NCI-H1092 (cell line): Measurements from ENCODE around the gene CNTLN.
"Not testable (repeated sequence)": the region's sequence is repeated elsewhere in the genome, so short reads cannot be mapped to it uniquely, and the experiment has no call there.

Experiments used
- DNase-seq: peaks from one replicate; lab custom pipeline; 2025; lab: John Stamatoyannopoulos, UW

The CNTLN gene

DNA sequence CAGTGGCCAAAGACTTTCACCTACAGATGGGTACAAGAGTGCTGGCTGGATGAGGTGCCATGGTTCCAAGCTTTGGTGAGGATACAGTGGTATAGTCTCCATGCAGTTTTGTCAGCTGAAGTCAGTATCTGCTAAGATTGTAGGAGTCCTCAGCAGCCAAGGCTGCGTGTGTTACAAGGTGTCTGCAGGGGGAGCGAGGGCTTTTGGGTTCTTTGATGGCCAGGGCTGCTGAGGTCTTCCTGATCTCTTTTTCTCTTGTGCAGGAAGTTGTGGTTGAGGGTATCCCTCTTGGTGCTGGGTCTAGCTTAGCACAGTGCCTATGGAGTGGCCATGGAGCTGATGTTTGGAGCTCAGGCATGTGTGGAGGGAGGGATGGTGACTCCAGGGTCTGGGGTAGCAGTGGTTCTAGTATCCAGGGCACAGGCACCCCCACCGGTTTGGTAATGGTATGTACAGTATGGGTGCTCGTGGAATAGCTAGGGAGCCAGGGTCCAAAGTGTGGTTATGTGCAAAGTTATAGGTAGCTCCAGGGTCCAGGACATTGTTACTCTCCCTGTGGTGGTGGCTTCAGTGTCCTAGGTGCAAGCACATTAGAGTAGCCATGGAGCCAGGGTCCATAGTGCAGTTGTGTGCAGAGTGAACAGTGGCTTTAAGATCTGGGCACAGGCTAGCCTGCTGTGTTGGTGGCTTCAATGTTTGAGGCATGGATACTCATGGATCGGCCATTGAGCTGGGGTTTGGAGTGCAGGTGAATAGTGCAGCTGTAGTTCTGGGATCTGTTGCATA lies 36.7 kb downstream of the CNTLN start:
- DNase-seq = no peak

DNA sequence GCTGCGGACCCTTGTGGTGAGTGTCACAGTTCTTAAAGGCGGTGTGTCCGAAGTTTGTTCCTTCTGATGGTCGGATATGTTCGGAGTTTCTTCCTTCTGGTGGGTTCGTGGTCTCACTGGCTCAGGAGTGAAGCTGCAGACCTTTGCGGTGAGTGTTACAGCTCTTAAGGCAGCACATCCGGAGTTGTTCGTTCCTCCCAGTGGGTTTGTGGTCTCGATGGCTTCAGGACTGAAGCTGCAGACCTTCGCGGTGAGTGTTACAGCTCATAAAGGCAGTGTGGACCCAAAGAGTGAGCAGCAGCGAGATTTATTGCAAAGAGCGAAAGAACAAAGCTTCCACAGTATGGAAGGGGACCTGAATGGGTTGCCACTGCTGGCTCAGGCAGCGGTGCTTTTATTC lies 42.7 kb downstream of the CNTLN start:
- not testable (repeated sequence) for DNase-seq

DNA sequence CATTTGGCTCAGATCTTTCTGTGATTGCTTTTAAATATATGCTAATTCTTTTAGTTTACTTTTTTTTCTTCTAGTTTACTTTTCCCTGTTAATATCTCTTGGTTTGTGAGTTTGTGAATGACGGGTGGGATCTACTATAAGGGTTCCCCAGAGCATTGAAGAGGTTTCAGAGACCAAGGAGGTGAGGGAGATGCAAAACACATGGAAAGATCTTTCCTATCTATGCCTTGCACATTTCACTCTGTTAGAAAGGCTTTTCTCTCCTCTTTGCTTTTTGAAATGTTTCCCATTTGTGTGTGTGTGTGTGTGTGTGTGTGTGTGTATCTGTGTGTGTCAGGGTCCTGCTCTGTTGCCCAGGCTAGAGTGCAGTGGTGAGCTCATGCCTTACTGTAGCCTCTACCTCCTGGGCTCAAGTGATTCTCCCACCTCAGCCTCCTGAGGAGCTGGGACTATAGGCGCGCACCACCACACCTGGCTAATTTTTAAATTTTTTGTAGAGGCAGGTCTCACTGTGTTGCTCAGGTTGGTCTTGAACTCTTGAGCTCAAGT lies 50.7 kb downstream of the CNTLN start:
- DNase-seq = no peak

DNA sequence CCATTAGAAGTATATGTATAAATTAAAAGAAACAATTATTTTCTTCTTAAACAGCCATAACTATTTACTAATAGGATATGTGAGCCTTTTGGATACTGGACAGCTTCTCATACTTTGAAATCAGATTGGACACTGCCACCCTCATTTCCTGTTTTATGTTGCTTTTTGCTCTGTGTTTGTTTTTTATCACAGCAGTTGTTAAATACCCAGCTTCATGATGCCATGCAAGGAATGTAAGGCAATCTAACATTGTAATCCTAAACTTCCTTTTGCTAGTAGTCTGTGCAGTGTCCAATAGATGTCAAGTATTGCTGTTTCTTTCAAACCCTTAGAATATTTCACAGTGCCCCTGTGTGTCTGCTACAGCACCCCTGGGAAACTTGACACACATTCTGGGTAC lies 56.2 kb downstream of the CNTLN start:
- no peak for DNase-seq

DNA sequence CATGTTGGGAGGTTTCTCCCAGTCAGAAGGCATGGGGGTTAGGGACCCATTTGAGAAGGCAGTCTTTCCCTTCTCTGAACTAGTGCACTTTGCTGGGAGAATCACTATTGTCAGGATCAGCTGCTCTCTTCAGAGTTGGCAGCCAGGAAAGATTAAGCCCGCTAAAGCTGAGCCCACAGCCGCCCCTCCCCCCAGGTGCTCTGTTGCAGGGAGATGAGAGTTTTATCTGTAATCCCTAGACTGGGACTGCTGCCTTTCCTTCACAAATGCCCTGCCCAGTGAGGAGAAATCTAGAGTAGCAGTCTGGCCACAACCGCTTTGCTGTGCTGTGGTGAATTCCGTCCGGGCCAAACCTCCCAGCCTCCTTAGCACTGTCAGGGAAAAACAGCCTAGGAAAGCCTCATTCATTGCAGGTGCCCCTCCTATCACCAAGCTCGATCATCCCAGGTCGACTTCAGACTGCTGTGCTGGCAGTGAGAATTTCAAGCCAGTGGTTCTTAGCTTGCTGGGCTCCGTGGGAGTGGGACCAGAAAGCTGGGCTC lies 69.8 kb downstream of the CNTLN start:
- DNase-seq = no peak

DNA sequence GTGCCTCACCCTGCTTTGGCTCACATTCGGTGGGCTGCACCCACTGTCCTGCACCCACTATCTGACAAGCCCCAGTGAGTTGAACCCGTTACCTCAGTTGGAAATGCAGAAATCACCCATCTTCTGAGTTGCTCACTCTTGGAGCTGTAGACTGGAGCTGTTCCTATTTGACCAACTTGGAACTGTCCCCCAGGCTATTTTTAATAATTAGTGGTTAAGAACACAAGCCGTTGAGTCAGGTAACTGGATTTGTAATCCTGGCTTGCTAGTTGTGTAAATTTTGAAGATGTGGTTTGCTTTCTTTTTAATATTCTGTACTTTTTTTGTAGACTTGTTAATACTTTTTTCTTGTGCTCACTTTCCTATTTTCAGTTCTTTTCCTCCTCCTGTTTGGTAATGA lies 81.2 kb downstream of the CNTLN start:
- DNase-seq = no peak

DNA sequence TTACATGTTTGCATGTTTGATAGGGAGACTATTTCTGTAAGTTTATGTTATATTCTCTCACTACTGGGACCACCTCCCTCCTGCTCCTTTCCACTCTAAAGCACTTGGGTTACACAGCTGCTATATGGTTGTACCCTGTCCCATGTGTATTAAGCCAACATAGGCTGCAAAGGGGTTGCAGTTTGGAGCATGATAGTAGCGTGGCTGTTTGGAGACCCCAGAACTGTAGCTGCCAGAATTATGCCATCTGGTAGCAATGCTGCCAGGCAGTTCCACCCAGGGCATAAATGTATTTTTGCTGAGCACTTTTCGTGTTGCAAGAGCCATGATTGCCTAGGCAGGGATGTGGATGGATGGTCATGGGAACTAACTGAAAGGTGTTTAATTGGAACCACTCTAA lies 81.8 kb downstream of the CNTLN start:
- no peak for DNase-seq

DNA sequence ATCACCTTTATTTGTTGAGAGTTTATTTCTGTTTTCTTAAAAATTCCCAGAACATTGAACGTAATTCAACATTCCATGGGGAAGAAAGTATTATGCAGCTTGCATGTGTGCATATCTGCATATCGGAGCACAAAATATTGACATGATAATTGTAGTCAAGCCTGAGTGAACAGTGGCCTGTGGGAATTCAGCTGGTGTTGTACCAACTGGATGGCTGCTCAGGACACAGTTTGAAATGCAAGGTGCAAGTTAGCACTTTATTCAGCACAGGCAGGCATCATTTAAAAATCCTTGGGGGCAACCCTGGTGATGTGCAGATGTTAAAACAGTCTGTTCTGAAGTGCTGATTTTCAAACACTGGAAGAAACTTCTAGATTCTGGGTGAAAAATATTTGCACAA lies 82.4 kb downstream of the CNTLN start:
- no peak for DNase-seq

DNA sequence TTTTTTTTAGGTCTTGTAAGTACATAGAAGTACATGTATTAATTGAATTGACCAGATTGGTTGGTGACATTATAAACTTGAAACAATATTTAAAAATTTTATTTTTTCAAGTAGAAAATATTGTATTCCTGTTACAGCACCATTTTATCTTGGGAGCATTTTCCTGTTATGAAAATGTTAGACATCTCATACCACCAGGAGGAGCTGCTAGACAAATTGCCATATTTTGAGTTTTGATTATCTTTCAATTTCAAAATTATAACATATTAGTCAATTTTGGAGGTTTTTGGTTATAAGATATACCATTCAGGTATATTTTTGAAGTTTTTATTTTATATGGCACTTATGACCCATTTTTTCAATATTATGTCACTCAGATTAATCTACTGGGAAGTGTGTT lies 84.4 kb downstream of the CNTLN start:
- no peak for DNase-seq

DNA sequence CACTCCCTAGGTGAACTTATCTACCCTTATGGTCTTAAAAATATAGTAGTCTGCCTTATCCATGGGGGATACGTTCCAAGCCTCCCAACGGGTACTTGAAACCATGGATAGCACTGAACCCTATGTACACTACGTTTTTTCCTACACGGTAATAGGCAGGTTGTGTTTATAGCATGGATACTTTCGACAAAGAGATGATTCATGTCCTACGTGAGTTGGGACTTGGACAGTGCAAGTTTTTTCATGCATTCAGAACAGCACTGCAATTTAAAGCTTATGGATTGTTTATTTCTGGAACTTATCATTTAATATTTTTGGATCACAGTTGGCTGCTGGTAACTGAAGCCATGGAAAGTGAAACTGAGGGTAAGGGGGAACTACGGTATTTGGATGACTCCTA lies 88.1 kb downstream of the CNTLN start:
- no peak for DNase-seq

DNA sequence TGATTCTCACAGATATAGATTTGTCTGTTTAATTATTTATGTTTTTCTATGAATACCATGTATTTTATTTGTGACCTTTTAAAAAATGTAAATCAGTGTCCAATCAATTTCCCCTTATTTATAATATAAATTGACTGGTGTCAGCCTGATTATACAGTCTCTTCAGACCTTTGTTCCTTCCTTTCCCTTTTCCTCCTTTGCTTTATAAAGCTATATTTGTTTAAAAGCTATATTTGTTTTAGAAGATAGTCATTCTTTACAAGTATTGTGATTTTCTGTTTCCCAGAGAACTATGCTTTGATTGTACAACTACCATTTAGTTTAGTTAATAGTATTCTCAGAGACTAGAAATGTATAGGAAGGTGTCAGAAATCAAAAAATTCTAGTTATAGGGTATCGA lies 90.6 kb downstream of the CNTLN start:
- no peak for DNase-seq

DNA sequence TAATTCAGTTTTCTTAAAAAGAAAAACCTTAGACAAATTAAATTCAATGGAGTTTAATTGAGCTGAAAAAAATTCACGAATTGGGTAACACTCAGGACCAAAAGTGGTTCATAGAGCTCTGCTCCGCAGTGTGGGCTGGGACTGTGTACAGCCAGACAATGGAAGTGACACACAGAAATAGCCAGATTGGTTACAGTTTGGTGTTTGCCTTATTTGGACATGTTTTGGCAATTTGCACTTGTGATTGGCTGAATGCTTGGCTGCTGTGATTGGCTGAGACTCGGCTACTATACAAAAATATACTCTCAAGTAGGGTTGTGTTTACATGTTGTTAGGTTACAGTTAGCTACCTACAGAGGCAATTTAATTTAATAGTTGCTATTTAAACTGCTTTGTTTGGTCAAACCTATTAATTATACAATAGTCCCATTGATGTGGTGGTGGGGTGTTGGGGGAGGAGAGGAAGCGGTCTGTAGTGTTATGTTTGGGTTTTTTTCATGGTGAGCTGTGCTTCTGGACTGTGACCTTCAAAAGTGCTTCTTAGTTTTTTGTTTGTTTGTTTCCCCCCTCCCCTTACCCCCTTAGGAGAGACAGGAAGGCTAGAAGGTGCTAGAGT lies 95.2 kb downstream of the CNTLN start:
- no peak for DNase-seq

DNA sequence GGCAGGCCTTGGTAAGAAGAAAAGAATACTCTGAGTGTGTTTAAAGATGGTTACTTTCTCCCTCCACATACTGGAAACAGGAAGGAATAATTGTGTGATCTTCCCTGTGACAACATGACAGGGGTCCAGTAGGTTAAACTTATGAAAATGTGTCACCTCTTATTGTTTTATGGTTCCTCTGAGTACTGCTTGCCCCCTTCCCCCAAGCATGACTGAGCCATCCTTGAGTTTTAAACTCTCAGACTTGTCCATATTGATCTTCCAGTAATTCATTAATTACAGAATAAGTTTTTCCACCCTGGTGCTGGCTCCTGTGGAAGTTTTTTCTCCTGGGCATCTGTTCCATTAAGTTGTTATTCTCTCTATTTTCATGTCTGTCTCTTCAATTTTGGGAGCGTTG lies 95.8 kb downstream of the CNTLN start:
- no peak for DNase-seq

DNA sequence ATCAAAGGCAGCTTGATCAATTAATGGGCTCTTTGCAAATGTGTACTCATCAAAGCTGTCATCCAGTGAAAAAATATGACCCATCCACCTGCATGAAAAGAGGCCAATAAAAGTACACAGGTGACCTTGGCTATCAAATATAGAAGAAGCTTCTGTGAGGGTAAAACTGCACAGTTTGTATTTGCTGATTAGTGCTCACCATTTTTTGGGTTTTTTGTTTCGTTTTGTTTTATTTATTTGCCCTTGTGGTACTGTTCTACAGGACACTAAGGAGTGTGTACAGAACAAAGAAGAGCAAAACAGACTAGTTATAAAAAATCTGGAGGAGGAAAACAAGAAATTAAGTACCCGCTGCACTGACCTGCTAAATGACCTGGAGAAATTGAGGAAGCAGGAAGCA lies 101.3 kb downstream of the CNTLN start:
- DNase-seq = no peak

DNA sequence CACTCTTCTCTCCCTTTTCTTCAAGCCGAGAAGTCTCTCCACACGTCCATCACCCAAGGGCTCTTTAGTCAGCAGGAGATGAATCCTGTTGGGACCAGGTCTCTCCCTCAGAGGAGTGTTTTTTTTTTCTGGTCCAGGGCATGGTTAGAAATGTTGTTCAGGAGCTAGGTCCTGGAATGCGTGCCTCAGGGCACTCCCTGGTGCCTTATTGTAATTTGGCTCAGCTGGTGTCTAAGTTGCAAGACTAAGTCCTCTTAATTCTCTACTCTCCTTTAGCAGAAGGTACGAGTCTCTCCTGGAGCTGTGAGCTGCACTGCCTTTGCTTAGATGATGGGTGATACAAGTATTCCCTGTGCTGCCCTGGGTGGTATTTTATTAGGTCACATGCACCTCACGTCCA lies 111.9 kb downstream of the CNTLN start:
- DNase-seq = no peak

DNA sequence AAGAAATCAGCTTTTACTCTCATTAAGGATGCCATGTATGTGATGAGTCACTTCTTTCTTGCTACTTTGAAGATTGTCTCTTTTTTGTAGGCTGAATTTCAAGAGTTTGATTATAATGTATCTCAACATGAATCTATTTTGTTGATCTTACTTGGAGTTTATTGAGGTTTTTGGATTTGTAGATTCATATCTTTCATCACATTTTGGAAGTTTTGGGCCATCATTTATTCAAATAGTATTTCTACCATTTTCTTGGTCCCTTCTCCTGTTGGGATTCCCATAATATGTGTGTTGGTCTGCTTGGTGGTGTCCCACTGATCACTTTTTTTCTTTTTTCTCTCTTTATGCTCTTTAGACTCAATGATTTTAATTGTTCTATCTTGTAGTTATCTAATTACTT lies 116.3 kb downstream of the CNTLN start:
- no peak for DNase-seq

DNA sequence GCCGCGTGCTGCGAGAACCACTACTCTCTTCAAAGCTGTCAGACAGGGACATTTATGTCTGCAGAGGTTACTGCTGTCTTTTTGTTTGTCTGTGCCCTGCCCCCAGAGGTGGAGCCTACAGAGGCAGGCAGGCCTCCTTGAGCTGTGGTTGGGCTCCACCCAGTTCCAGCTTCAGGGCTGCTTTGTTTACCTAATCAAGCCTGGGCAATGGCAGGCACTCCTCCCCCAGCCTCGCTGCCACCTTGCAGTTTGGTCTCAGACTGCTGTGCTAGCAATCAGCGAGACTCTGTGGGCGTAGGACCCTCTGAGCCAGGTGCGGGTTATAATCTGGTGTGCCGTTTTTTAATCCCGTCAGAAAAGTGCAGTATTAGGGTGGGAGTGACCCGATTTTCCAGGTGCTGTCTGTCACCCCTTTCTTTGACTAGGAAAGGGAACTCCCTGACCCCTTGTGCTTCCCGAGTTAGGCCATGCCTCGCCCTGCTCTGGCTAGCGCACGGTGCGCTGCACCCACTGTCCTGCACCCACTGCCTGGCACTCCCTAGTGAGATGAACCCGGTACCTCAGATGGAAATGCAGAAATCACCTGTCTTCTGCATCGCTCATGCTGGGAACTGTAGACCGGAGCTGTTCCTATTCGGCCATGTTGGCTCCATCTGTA lies 133.8 kb downstream of the CNTLN start:
- not testable (repeated sequence) for DNase-seq

DNA sequence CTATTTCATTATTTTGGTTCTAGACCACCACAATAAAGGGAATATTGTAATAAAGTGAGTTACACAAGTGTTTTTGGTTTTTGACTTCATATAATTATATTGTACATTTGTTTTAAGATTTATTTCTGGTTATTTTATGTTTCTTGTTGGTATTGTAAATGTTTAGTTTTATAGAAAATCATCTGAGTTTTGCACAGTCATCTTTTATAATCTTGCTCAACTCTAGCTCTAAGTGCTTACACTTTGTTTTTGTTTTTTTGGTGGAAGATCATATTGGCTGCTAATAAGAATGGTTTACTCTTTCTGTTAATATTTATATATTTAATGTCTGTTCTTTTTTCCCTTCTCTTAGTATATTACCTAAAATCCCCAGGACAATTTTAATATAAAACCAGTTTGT lies 135.0 kb downstream of the CNTLN start:
- DNase-seq = no peak

DNA sequence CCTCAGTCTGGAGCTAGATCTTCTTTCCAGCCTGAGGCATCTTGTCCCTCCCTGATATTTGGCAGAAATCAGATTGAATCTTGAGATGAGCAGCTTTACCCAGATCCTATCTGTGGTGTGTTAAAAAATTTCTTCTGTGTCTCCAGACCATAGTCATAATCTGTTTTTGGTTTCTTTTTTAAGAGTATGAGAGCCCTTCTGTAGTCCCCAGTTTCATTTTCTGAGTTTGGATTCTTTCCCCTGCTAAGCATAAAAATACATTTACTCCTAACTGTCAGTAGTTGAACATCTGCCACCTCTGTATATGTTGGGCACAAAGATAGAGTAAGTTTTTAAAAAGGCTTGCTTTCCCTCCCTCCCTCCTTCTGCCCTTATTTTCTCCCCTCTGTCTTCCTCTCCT lies 137.7 kb downstream of the CNTLN start:
- no peak for DNase-seq

DNA sequence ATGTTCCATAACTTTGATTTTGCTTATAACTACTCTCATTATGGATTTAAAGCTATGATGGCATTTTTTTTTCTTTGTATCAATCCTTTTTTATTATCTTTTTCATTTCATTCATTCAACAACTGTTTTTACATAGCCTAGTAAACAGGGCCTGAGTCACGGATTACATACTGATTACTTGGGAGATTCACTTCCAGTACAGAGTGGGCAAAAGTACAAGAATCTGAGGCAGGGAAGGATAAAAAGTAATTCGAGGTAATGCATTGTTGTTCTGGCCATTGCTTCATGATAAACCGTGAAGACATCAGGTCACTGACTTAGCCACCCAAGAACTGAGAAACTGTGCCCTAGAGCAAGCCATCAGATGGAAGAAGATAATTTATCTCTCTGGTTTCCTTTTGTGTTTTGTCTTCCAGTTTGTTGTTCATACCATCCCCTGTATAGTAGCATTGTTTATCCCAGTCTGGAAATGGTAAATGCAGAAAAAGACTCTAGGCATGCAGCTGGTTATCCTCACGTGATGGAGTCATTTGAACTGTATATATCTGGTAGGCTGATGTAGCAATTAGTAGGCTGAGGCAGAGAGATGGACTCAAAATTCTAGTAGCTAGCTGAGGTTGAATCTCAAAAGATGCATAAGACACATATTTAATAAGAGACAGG lies 145.6 kb downstream of the CNTLN start:
- DNase-seq = no peak

DNA sequence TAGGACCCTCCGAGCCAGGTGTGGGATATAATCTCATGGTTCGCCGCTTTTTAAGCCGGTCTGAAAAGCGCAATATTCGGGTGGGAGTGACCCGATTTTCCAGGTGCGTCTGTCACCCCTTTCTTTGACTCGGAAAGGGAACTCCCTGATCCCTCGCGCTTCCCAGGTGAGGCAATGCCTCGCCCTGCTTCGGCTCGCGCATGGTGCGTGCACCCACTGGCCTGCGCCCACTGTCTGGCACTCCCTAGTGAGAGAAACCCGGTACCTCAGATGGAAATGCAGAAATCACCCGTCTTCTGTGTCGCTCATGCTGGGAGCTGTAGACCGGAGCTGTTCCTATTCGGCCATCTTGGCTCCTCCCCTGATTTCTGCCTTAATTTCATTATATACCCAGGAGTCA lies 155.8 kb downstream of the CNTLN start:
- not testable (repeated sequence) for DNase-seq

DNA sequence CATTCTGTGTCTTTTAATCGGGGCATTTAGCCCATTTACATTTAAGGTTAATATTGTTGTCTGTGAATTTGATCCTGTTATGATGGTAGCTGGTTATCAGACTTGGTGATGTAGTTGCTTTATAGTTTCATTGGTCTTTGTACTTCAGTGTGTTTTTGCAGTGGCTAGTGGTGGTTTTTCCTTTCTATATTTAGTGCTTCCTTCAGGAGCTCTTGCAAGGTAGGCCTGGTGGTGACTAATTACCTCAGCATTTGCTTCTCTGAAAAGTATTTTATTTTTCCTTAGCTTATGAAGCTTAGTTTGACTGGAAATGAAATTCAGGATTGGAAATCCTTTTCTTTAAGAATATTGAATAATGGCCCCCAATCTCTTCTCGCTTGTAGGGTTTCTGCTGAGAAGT lies 156.9 kb downstream of the CNTLN start:
- no peak for DNase-seq
